ENCODE data around the gene MMEL1. TPM values are rescaled to one million over a fixed set of nuclear protein-coding genes. Genes with fewer than 3 reads are reported as not detected.

The MMEL1 gene
- total and polyA plus RNA-seq, 2 of the 13 experiments (the other 11 are each of a cell fraction or from before 2014, with no cell fraction given): 0.48 TPM; not detected in 1

- TF ChIP-seq GMEB2 (CRISPR knock-in tag; IDR thresholded peaks at IDR 0.05; ENCODE audit: low read depth) (no peak), ZBTB2 (CRISPR knock-in tag; IDR thresholded peaks at IDR 0.05; ENCODE audit: low read depth) (0 out of 2 replicates have a peak, but pooled peaks have one; percentile 40), THAP9 (CRISPR knock-in tag; IDR thresholded peaks at IDR 0.05; ENCODE audit: borderline replicate concordance) (peak; percentile 4; the same call in 1 of the 2 replicates), PLRG1 (conservative IDR thresholded peaks at IDR 0.05) (no peak), ZNF546 (CRISPR knock-in tag; conservative IDR thresholded peaks at IDR 0.05) (0 out of 2 replicates have a peak, but pooled peaks have one; percentile 4), ZZZ3 (CRISPR knock-in tag; IDR thresholded peaks at IDR 0.05; ENCODE audit: borderline replicate concordance) (0 out of 2 replicates have a peak, but pooled peaks have one; percentile 36), ZNF691 (CRISPR knock-in tag; IDR thresholded peaks at IDR 0.05; ENCODE audit: borderline replicate concordance, low read depth) (no peak), AHR (CRISPR knock-in tag; IDR thresholded peaks at IDR 0.05) (0 out of 2 replicates have a peak, but pooled peaks have one; percentile 17), ZNF782 (CRISPR knock-in tag; IDR thresholded peaks at IDR 0.05; ENCODE audit: borderline replicate concordance) (peak; percentile 31; the same call in 1 of the 2 replicates), ZNF407 (CRISPR knock-in tag; IDR thresholded peaks at IDR 0.05; ENCODE audit: not compliant biosample characterization) (no peak), SNAPC2 (CRISPR knock-in tag; IDR thresholded peaks at IDR 0.05) (0 out of 2 replicates have a peak, but pooled peaks have one; percentile 25)
Measured at GRCh38 chr1:2547210-2548067, 85.4 kb downstream of the MMEL1 start (continued).

Measured in HepG2 (cell line).